ENCODE measurements around the gene LIMD2.
A peak's percentile ranks its signal among the peaks of the same experiment; 100 is the strongest.

Gene LIMD2

DNA sequence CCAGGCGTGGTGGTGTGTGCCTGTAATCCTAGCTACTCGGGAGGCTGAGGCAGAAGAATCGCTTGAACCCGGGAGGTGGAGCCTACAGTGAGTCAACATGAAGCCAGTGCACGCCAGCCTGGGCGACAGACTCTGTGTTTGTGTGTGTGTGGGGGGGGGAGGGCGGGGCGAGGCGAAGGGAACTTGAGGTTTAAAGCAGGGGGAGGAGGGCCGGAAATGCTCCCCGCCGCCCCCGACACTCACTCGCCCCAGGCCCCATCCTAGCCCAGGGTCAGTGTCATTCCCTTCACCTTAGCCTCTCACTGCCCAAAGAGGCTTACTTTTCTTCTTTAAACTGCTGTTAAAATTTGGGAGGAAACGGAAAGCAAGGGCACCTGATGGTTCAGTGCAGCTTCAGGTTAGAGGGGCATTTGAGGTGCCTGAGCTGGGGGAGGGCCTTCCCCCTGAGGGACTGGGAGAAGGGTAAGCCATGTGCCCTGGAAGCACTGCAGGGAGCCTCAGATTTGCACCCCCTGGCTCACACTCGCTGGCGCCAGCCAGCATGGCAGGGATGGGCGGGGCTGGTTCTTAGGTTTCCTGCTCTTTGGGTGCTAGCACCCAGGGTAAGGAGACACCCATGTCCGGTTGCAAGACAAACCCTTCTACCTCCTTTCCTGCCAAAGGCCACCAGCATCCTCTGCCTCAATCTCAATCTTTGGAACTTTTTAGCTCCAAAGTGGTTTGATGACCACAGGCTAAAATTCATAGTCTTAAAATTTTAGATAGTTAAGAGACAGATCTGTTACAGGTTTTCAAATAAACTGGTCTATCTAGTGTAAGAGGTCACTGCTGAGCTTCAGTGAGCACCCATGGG, 2.2 kb upstream of the LIMD2 start:
- H3K27me3 ChIP-seq (ENCODE audit: insufficient read depth, poor library complexity, severe bottlenecking), result no peaks in the 10 kb centered on the region
- DNase-seq (ENCODE audit: low read depth in 1 of 2, low spot score in 1 of 2), result peak in 1 of 2 experiments; percentile 87
- peak overlapping the region; percentile 30 for H3K4me3 ChIP-seq (replicated peaks; ENCODE audit: insufficient read depth, low read length)
- H3K27ac ChIP-seq (replicated peaks), result peak overlapping the region; percentile 95
- TF ChIP-seq GABPA (IDR thresholded peaks at IDR 0.05; ENCODE audit: low read depth) (no peak), POLR2AphosphoS5 (IDR thresholded peaks at IDR 0.05; ENCODE audit: low read depth) (no peak), SPI1 (IDR thresholded peaks at IDR 0.05; ENCODE audit: borderline replicate concordance, low read depth) (no peak)
- TF ChIP-seq, protein P1, sequence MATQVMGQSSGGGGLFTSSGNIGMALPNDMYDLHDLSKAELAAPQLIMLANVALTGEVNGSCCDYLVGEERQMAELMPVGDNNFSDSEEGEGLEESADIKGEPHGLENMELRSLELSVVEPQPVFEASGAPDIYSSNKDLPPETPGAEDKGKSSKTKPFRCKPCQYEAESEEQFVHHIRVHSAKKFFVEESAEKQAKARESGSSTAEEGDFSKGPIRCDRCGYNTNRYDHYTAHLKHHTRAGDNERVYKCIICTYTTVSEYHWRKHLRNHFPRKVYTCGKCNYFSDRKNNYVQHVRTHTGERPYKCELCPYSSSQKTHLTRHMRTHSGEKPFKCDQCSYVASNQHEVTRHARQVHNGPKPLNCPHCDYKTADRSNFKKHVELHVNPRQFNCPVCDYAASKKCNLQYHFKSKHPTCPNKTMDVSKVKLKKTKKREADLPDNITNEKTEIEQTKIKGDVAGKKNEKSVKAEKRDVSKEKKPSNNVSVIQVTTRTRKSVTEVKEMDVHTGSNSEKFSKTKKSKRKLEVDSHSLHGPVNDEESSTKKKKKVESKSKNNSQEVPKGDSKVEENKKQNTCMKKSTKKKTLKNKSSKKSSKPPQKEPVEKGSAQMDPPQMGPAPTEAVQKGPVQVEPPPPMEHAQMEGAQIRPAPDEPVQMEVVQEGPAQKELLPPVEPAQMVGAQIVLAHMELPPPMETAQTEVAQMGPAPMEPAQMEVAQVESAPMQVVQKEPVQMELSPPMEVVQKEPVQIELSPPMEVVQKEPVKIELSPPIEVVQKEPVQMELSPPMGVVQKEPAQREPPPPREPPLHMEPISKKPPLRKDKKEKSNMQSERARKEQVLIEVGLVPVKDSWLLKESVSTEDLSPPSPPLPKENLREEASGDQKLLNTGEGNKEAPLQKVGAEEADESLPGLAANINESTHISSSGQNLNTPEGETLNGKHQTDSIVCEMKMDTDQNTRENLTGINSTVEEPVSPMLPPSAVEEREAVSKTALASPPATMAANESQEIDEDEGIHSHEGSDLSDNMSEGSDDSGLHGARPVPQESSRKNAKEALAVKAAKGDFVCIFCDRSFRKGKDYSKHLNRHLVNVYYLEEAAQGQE (IDR thresholded peaks at IDR 0.05; ENCODE audit: insufficient replicate concordance, low read depth), result no peak
- TF ChIP-seq, protein P2, sequence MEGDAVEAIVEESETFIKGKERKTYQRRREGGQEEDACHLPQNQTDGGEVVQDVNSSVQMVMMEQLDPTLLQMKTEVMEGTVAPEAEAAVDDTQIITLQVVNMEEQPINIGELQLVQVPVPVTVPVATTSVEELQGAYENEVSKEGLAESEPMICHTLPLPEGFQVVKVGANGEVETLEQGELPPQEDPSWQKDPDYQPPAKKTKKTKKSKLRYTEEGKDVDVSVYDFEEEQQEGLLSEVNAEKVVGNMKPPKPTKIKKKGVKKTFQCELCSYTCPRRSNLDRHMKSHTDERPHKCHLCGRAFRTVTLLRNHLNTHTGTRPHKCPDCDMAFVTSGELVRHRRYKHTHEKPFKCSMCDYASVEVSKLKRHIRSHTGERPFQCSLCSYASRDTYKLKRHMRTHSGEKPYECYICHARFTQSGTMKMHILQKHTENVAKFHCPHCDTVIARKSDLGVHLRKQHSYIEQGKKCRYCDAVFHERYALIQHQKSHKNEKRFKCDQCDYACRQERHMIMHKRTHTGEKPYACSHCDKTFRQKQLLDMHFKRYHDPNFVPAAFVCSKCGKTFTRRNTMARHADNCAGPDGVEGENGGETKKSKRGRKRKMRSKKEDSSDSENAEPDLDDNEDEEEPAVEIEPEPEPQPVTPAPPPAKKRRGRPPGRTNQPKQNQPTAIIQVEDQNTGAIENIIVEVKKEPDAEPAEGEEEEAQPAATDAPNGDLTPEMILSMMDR (IDR thresholded peaks at IDR 0.05; ENCODE audit: insufficient read depth, low read length), result no peak

DNA sequence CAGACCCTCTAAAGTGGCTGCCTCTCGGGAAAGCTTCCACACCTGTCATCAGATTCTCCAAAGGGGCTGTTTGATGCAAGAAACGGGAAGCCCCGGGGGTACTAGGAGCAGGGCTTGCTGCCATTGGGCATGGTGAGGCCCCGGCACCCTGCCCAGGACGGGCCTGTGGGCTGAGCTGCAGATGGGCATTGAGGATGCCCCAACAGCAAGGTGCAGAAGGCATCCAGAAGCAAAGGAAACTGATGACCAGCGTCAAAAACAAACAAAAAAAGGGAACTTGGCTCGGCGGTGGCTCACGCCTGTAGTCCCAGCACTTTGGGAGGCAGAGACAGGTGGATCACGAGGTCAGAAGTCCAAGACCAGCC, 1.5 kb upstream of the LIMD2 start:
- no peak overlapping the region for H3K4me3 ChIP-seq (replicated peaks; ENCODE audit: insufficient read depth, low read length)
- H3K27ac ChIP-seq (replicated peaks), result peak overlapping the region; percentile 95
- H3K27me3 ChIP-seq (ENCODE audit: insufficient read depth, poor library complexity, severe bottlenecking), result no peaks in the 10 kb centered on the region
- no peak for TF ChIP-seq POLR2AphosphoS5 (IDR thresholded peaks at IDR 0.05; ENCODE audit: low read depth)
- TF ChIP-seq SPI1 (IDR thresholded peaks at IDR 0.05; ENCODE audit: borderline replicate concordance, low read depth), result peak; percentile 52; the same call in 1 of the 2 replicates
- no peak for TF ChIP-seq GABPA (IDR thresholded peaks at IDR 0.05; ENCODE audit: low read depth)
- DNase-seq (ENCODE audit: low read depth in 1 of 2, low spot score in 1 of 2), result no peak

DNA sequence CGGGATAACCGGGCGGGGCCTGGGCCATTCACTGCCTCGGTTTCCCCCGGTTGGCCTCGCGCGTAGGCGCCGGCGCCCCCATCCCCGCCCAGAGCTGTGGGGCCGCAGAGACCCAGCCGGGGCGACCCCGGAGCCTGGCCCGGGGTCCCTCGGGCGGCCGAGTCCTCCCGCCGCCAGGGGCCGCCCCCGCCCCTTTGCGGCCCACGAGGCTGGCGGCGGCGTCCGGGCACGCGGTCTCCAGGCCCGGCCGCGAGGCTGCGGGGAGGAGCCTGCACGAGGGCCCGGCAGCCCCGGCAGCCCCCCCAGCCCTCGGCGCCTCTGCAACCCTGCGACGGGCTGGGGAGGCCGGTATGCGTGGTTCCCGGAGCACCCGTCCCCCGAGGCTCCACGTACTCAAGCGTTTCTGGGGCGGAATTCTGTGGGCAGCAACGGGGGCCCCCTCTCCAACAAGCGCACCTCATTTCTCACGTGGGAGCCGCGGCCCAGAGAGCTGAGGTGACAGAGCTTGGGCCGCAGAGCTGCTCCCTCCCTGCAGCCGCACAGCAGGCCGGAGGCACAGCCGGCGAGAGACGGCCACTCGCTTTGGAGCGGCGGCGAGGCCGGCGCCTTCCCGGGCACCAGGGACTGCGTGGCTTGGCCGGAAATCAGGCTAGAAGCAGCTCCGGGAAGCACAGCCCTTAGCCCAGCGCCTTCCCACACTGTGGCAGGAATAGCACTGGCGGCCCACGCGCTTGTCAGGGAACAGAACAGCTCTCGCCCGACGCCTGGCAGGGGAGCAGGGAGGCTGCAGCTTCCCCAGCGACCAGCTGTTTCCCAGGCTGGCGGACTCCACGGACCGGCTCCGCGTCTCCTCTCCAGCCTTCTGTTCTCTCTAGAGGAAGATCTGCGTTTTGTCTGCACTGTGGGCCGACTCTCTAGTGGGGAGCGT, 867 bp upstream of the LIMD2 start:
- H3K27ac ChIP-seq (replicated peaks), result peak overlapping the region; percentile 95
- DNase-seq (ENCODE audit: low read depth in 1 of 2, low spot score in 1 of 2), result peak in 1 of 2 experiments; percentile 46
- H3K4me3 ChIP-seq (replicated peaks; ENCODE audit: insufficient read depth, low read length), result peak overlapping the region; percentile 80
- TF ChIP-seq SPI1 (IDR thresholded peaks at IDR 0.05; ENCODE audit: borderline replicate concordance, low read depth), result no peak
- TF ChIP-seq, protein P1 (IDR thresholded peaks at IDR 0.05; ENCODE audit: insufficient replicate concordance, low read depth), result peak; percentile 1
- TF ChIP-seq GABPA (IDR thresholded peaks at IDR 0.05; ENCODE audit: low read depth), result no peak
- H3K27me3 ChIP-seq (ENCODE audit: insufficient read depth, poor library complexity, severe bottlenecking), result no peaks in the 10 kb centered on the region

DNA sequence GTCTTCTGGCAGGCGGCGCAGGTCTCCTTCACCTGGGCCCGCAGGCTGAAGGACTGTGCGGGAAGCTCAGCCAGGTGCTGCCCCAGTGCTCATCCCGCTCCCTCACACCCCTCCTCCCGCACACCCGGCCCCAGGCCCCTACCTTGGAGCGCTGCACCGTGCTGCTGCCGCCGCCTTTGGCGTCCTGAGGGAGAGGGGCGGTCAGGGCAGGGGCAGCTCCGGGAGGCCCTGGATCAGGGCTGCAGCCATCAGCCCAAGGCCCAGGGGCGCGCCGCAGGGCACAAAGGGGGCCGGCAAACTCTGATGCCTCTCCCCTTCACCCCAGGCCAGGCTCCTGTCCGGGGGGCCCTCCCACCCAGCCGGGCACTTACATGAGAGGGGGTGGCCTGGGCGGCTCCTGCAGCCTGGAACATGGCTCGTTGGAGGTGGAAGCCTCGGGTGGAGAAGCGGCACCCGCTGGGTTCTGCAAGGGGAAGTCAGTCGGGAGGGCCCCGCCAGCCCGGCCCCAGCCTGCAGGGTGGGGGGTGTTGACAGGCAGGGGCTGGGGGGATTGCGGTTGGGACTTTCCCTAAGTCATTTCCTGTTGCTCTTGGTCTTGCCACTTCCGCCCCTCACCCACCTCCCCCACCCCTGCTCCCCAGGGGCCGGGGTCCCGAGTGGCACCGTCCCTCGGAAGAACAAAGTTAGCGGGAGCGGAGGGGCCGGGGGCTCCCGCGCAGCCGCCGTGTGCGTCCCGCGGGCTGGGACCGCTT, 863 bp downstream of the LIMD2 start:
- peak; percentile 68 to 94 for DNase-seq (ENCODE audit: low read depth in 1 of 2, low spot score in 1 of 2)
- Histone ChIP-seq H3K27ac (replicated peaks) (peak overlapping the region; percentile 98), H3K4me3 (replicated peaks; ENCODE audit: insufficient read depth, low read length) (peak overlapping the region; percentile 80), H3K27me3 (ENCODE audit: insufficient read depth, poor library complexity, severe bottlenecking) (no peaks in the 10 kb centered on the region)
- TF ChIP-seq SPI1 (IDR thresholded peaks at IDR 0.05; ENCODE audit: borderline replicate concordance, low read depth), result peak; percentile 85
- peak; percentile 91 for TF ChIP-seq POLR2AphosphoS5 (IDR thresholded peaks at IDR 0.05; ENCODE audit: low read depth)
- TF ChIP-seq GABPA (IDR thresholded peaks at IDR 0.05; ENCODE audit: low read depth), result peak; percentile 62; the same call in 1 of the 2 replicates
- TF ChIP-seq, protein P2 (IDR thresholded peaks at IDR 0.05; ENCODE audit: insufficient read depth, low read length), result no peak
- TF ChIP-seq, protein P1 (IDR thresholded peaks at IDR 0.05; ENCODE audit: insufficient replicate concordance, low read depth), result no peak

All from HL-60 (cell line).